ENCODE measurements around the gene CCDC127. TPM values are rescaled to one million over a fixed set of nuclear protein-coding genes. Genes with fewer than 3 reads are reported as not detected.

CCDC127 gene
- total and polyA plus RNA-seq, 2 donors (not counting 3 experiments of a cell fraction or from before 2014, with no cell fraction given) = 3.4 to 6.3 TPM

DNA sequence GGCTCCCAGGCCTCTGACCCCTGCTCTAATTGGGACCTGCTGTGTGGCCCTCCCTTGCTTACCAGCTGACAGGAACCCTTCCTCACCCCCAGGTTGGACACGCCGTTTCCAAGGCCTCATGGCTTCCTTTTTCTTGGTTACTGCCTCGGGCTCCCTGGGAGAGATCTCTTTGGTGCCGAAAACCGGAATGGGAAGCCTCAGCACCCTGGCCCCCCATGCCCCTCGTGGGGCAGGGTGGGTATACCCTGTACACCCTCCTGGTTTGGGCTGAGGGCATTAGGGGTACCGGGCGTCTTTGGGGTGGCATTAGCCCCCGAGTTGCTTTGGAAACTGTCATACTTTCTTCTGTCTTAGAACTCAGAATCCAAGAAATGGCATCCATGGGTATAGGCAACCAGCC is 36.8 kb downstream of the CCDC127 start:
- Histone ChIP-seq H3K4me3 (replicated peaks in 1 of 3; ENCODE audit: insufficient read depth in 1 of 3, low read depth in 1 of 3, low read length in 3 of 3) (no peak overlapping the region), H3K36me3 (ENCODE audit: control insufficient read depth in 2 of 2, extremely low read depth in 1 of 2, insufficient read depth in 2 of 2, low read length in 2 of 2) (no peaks in the 10 kb centered on the region), H4K20me1 (replicated peaks; ENCODE audit: control insufficient read depth, extremely low read depth, insufficient read depth, low read length) (no peaks in the 10 kb centered on the region), H3K9me1 (replicated peaks; ENCODE audit: control insufficient read depth, extremely low read depth, insufficient read depth, low read length) (no peaks in the 10 kb centered on the region), H3K4me1 (ENCODE audit: control insufficient read depth, extremely low read depth, insufficient read depth, low read length) (no peaks in the 10 kb centered on the region), H2AFZ (ENCODE audit: low read depth, low read length) (no peak overlapping the region), H3K9me3 (replicated peaks; ENCODE audit: control insufficient read depth, insufficient read depth, low read length) (no peaks in the 10 kb centered on the region), H3K79me2 (ENCODE audit: control insufficient read depth, insufficient read depth, low read length) (no peaks in the 10 kb centered on the region), H3K27ac (ENCODE audit: insufficient read depth, low read depth, low read length) (no peak overlapping the region), H3K4me2 (ENCODE audit: insufficient read depth, low read length) (no peak overlapping the region), H3K9ac (replicated peaks; ENCODE audit: extremely low read depth, insufficient read depth, low read length) (no peak overlapping the region), H3K27me3 (ENCODE audit: control insufficient read depth in 2 of 2, insufficient read depth in 2 of 2, low read length in 2 of 2) (peaks cover 8 to 10% of the 10 kb centered on the region in 2 experiments)
- FAIRE-seq (no peak), DNase-seq (ENCODE audit: low read depth, low spot score) (no peak)
- intact Hi-C loops (cut with micrococcal nuclease) (no loop called here), dilution Hi-C loops (cut with MboI; ENCODE audit: extremely low pct_ligation_motif_present, low sequenced_read_pairs) (no loop called here)
- CTCF ChIA-PET = interaction anchor here (1.4 kb wide), 1 partner anchor 8 kb away, joined by 11 read pairs; no protein-coding TSS in a partner anchor
- BruUV-seq (replicated peaks) = no TSS peak
- POLR2A ChIA-PET = no interaction called here
- TF ChIP-seq MYC (IDR thresholded peaks at IDR 0.05; ENCODE audit: low read depth, low read length) (no peak), EZH2 (IDR thresholded peaks at IDR 0.05; ENCODE audit: borderline replicate concordance, low read depth, low read length, severe bottlenecking) (no peak)

DNA sequence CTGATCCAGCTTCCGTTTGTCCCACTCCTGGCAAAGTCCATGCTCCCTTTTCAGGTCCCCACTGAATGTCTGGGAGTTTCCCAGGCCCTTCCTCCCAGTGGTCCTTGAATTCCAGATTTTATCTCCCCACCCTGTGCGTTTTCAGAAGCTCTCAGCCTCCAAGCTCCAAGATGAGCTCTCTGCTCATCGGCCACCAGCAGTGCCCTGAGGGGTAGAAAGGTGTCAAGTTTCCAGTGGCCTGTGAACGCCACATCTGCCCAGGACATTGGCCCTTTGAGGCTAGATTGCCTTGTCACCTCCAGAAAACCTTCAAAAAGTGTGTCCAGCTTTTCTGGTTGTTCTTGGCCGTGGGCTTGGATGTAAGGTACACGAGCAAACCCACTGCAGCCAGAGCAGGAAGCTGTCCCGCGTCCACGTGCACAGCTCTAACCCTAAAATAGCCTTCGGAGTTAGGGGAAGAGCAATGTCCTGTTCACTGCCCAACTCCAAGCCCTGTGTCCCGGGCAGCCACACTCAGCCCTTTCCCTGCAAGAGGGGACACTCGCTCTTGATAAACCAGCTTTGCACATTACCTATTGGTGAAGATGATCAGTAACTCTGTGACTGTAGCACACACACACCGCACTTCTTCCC is 37.6 kb downstream of the CCDC127 start:
- no peaks in the 10 kb centered on the region for H3K79me2 ChIP-seq (ENCODE audit: control insufficient read depth, insufficient read depth, low read length)
- H4K20me1 ChIP-seq (replicated peaks; ENCODE audit: control insufficient read depth, extremely low read depth, insufficient read depth, low read length) = no peaks in the 10 kb centered on the region
- peaks cover 8 to 10% of the 10 kb centered on the region in 2 experiments for H3K27me3 ChIP-seq (ENCODE audit: control insufficient read depth in 2 of 2, insufficient read depth in 2 of 2, low read length in 2 of 2)
- no peak overlapping the region for H3K9ac ChIP-seq (replicated peaks; ENCODE audit: extremely low read depth, insufficient read depth, low read length)
- ChIA-PET CTCF (interaction anchor here (1.4 kb wide), 1 partner anchor 8 kb away, joined by 11 read pairs; no protein-coding TSS in a partner anchor), POLR2A (no interaction called here)
- no peak overlapping the region for H3K27ac ChIP-seq (ENCODE audit: insufficient read depth, low read depth, low read length)
- H3K9me3 ChIP-seq (replicated peaks; ENCODE audit: control insufficient read depth, insufficient read depth, low read length) = no peaks in the 10 kb centered on the region
- H3K4me2 ChIP-seq (ENCODE audit: insufficient read depth, low read length) = no peak overlapping the region
- no peak overlapping the region for H3K4me3 ChIP-seq (replicated peaks in 1 of 3; ENCODE audit: insufficient read depth in 1 of 3, low read depth in 1 of 3, low read length in 3 of 3)
- dilution Hi-C loops (cut with MboI; ENCODE audit: extremely low pct_ligation_motif_present, low sequenced_read_pairs) (no loop called here), intact Hi-C loops (cut with micrococcal nuclease) (no loop called here)
- H2AFZ ChIP-seq (ENCODE audit: low read depth, low read length) = no peak overlapping the region
- FAIRE-seq = no peak
- BruUV-seq (replicated peaks) = no TSS peak
- no peak for TF ChIP-seq FOS (IDR thresholded peaks at IDR 0.05; ENCODE audit: borderline replicate concordance, insufficient read depth, low read length)
- TF ChIP-seq, protein P1, sequence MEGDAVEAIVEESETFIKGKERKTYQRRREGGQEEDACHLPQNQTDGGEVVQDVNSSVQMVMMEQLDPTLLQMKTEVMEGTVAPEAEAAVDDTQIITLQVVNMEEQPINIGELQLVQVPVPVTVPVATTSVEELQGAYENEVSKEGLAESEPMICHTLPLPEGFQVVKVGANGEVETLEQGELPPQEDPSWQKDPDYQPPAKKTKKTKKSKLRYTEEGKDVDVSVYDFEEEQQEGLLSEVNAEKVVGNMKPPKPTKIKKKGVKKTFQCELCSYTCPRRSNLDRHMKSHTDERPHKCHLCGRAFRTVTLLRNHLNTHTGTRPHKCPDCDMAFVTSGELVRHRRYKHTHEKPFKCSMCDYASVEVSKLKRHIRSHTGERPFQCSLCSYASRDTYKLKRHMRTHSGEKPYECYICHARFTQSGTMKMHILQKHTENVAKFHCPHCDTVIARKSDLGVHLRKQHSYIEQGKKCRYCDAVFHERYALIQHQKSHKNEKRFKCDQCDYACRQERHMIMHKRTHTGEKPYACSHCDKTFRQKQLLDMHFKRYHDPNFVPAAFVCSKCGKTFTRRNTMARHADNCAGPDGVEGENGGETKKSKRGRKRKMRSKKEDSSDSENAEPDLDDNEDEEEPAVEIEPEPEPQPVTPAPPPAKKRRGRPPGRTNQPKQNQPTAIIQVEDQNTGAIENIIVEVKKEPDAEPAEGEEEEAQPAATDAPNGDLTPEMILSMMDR (IDR thresholded peaks at IDR 0.05; ENCODE audit: extremely low read depth in 1 of 2, insufficient read depth in 1 of 2, low read depth in 1 of 2, low read length in 2 of 2) = no peak
- TF ChIP-seq, protein P2, sequence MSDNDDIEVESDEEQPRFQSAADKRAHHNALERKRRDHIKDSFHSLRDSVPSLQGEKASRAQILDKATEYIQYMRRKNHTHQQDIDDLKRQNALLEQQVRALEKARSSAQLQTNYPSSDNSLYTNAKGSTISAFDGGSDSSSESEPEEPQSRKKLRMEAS (IDR thresholded peaks at IDR 0.05; ENCODE audit: insufficient read depth, insufficient read length) = no peak
- TF ChIP-seq POLR2AphosphoS5 (IDR thresholded peaks at IDR 0.05; ENCODE audit: insufficient read depth, low read depth, low read length) = no peak
- TF ChIP-seq GATA2 (IDR thresholded peaks at IDR 0.05; ENCODE audit: insufficient read depth, insufficient read length, low read depth, low read length) = no peak
- no peak for TF ChIP-seq JUN (IDR thresholded peaks at IDR 0.05; ENCODE audit: borderline replicate concordance, insufficient read depth, insufficient read length, low read depth)
- TF ChIP-seq MYC (IDR thresholded peaks at IDR 0.05; ENCODE audit: low read depth, low read length) = no peak
- TF ChIP-seq EZH2 (IDR thresholded peaks at IDR 0.05; ENCODE audit: borderline replicate concordance, low read depth, low read length, severe bottlenecking) = no peak
- no peak for TF ChIP-seq POLR2A (IDR thresholded peaks at IDR 0.05; ENCODE audit: low read depth, low read length)
- no peaks in the 10 kb centered on the region for H3K9me1 ChIP-seq (replicated peaks; ENCODE audit: control insufficient read depth, extremely low read depth, insufficient read depth, low read length)
- H3K36me3 ChIP-seq (ENCODE audit: control insufficient read depth in 2 of 2, extremely low read depth in 1 of 2, insufficient read depth in 2 of 2, low read length in 2 of 2) = no peaks in the 10 kb centered on the region
- no peaks in the 10 kb centered on the region for H3K4me1 ChIP-seq (ENCODE audit: control insufficient read depth, extremely low read depth, insufficient read depth, low read length)
- DNase-seq (ENCODE audit: low read depth, low spot score) = no peak

Data from endothelial cell of umbilical vein (primary cell).